ENCODE measurements around the gene ZSCAN22. TPM values are rescaled to one million over a fixed set of nuclear protein-coding genes. Genes with fewer than 3 reads are reported as not detected.
A peak's percentile ranks its signal among the peaks of the same experiment; 100 is the strongest.

Gene ZSCAN22
- total and polyA plus RNA-seq, 2 donors (not counting 1 experiment from before 2014, with no cell fraction given) = 2.8 to 7.1 TPM

GRCh38 chr19:58355215-58355796 lies 28.5 kb downstream of the ZSCAN22 start:
- Histone ChIP-seq H3K9me3 (ENCODE audit: control extremely low read depth in 1 of 3, control insufficient read depth in 2 of 3, insufficient read depth in 1 of 3, low read length in 2 of 3) (peaks cover 0 to 14% (median 0%) of the 10 kb centered on the region in 3 donors), H3K4me2 (replicated peaks; ENCODE audit: low read depth, low read length, poor library complexity, severe bottlenecking) (no peak overlapping the region), H2AFZ (ENCODE audit: insufficient read depth, low read depth, low read length, poor library complexity, severe bottlenecking) (no peak overlapping the region), H3K79me2 (ENCODE audit: control insufficient read depth, insufficient read depth, low read length) (peaks cover 6% of the 10 kb centered on the region), H4K20me1 (ENCODE audit: control insufficient read depth, insufficient read depth, low read length, poor library complexity, severe bottlenecking) (peaks cover 6% of the 10 kb centered on the region), H3K27me3 (replicated peaks in 1 of 4; ENCODE audit: control extremely low read depth in 1 of 4, control insufficient read depth in 3 of 4, insufficient read depth in 4 of 4, low read length in 3 of 4) (peaks cover 0 to 19% (median 6%) of the 10 kb centered on the region in 4 experiments), H3K9ac (ENCODE audit: low read length) (no peak overlapping the region), H3K4me1 (ENCODE audit: control insufficient read depth in 2 of 2, insufficient read depth in 2 of 2, low read length in 2 of 2) (peaks cover 14 to 22% of the 10 kb centered on the region in 2 donors), H3K4me3 (ENCODE audit: control extremely low read depth in 1 of 5, extremely low read depth in 1 of 5, insufficient read depth in 1 of 5, low read depth in 2 of 5, low read length in 4 of 5) (no peak overlapping the region), H3K36me3 (replicated peaks in 1 of 2; ENCODE audit: control extremely low read depth in 1 of 2, control insufficient read depth in 1 of 2, extremely low read depth in 1 of 2, insufficient read depth in 2 of 2, low read length in 1 of 2) (no peaks in the 10 kb centered on the region), H3K27ac (ENCODE audit: low read length in 2 of 2) (no peak overlapping the region)
- H3K4me1 Mint-ChIP-seq = peaks cover 19% of the 10 kb centered on the region
- peak overlapping the region; percentile 67 for H3K4me3 Mint-ChIP-seq
- intact Hi-C loops (cut with micrococcal nuclease) = no loop called here
- ChIA-PET CTCF (no interaction called here), POLR2A (interaction anchor here (1.4 kb wide), 1 partner anchor 8 kb away, joined by 7 read pairs; no protein-coding TSS in a partner anchor)
- ATAC-seq (ENCODE audit: low read depth) (no peak), DNase-seq (no peak)
- TF ChIP-seq EZH2 (IDR thresholded peaks at IDR 0.05; ENCODE audit: borderline replicate concordance, insufficient read depth, low read depth, low read length, poor library complexity, severe bottlenecking) (no peak), CTCF (IDR thresholded peaks at IDR 0.05) (no peak)
- H3K9me3 Mint-ChIP-seq (ENCODE audit: insufficient read depth) = no peaks in the 10 kb centered on the region
- H3K27me3 Mint-ChIP-seq = peaks cover 3% of the 10 kb centered on the region
- no peak overlapping the region for H3K27ac Mint-ChIP-seq
- WGBS (ENCODE audit: insufficient coverage) = 96% methylated on average over 8 of the region's 10 CpGs

All from B cell (primary cell).